GM13977 (cell line): ENCODE data around the gene LILRB1.
"Not testable (repeated sequence)": the region's sequence is repeated elsewhere in the genome, so short reads cannot be mapped to it uniquely, and the experiment has no call there.

Experiments
- DNase-seq: peaks from one replicate; pipeline ENCODE4 v3.0.0; 2012; ENCODE audit warnings: low spot score
- CTCF ChIP-seq: IDR thresholded peaks from 2 replicates; pipeline ENCODE4 v1.5.1; 2012; ENCODE audit warnings: mild to moderate bottlenecking, control low read depth; ENCODE audit not compliant: insufficient read depth; ENCODE audit errors: extremely low read depth, missing control alignments
- in situ Hi-C: fragments of 300-500 bp; cut with MboI; formaldehyde crosslinking; loops from one replicate; pipeline ENCODE4 v1.12.0; 2022; ENCODE audit warnings: low sequenced_read_pairs, low pct_unique_long_range_greater_than_20kb, mixed read lengths, inconsistent platforms; ENCODE audit not compliant: unreplicated experiment

Gene LILRB1

GRCh38 chr19:54626757-54627156, 3.5 kb upstream of the LILRB1 start:
- TF ChIP-seq CTCF, result no peak
- in situ Hi-C loops, result no loop called here
- no peak for DNase-seq

GRCh38 chr19:54627912-54628311, 2.4 kb upstream of the LILRB1 start:
- DNase-seq, in situ Hi-C loops: not testable (repeated sequence)

- DNase-seq, result no peak
- in situ Hi-C loops, result no loop called here
- TF ChIP-seq CTCF, result no peak
Observed at GRCh38 chr19:54630782-54631181, 498 bp downstream of the LILRB1 start.

GRCh38 chr19:54631489-54632337, 1.4 kb downstream of the LILRB1 start:
- DNase-seq, in situ Hi-C loops: not testable (repeated sequence)

GRCh38 chr19:54632517-54632916, 2.2 kb downstream of the LILRB1 start:
- DNase-seq, in situ Hi-C loops: not testable (repeated sequence)

GRCh38 chr19:54633401-54633800, 3.1 kb downstream of the LILRB1 start:
- in situ Hi-C loops, result no loop called here
- DNase-seq, result peak; percentile 43
- TF ChIP-seq CTCF, result no peak

- in situ Hi-C loops, DNase-seq: not testable (repeated sequence)
Observed at GRCh38 chr19:54636081-54636480, 5.8 kb downstream of the LILRB1 start.

- in situ Hi-C loops, result no loop called here
- TF ChIP-seq CTCF, result no peak
- no peak for DNase-seq
Observed at GRCh38 chr19:54638683-54639082, 8.4 kb downstream of the LILRB1 start.

- in situ Hi-C loops, DNase-seq: not testable (repeated sequence)
Observed at GRCh38 chr19:54642953-54643352, 12.7 kb downstream of the LILRB1 start.

- DNase-seq, in situ Hi-C loops: not testable (repeated sequence)
Observed at GRCh38 chr19:54643583-54643982, 13.3 kb downstream of the LILRB1 start.
